SK-N-SH (cell line): ENCODE results near the gene ADK. TPM values are rescaled to one million over a fixed set of nuclear protein-coding genes. Genes with fewer than 3 reads are reported as not detected.

Experiments used
- CTCF ChIA-PET: fragments of 300-600, 350-600 bp; formaldehyde crosslinking; extraction: SDS; loops from one replicate; lab custom pipeline; 2021; lab: Yijun Ruan, JAX
- POLR2A ChIA-PET: fragments of 350-600 bp; sonication (Branson Sonifier 250); formaldehyde crosslinking; extraction: SDS; loops from one replicate; lab custom pipeline; 2020; ENCODE audit warnings: antibody characterized with exemption, inconsistent platforms; lab: Yijun Ruan, JAX
- DNase-seq: peaks from one replicate; pipeline ENCODE4 v3.0.0; 2012
- H2AFZ ChIP-seq: fragments of 200-600 bp; sonication (generic); 2 replicates; pipeline ENCODE4 v1.8.1; 2016; ENCODE audit warnings: antibody characterized with exemption, mild to moderate bottlenecking, low read depth
- H3F3A ChIP-seq: fragments of 200-600 bp; sonication (generic); replicated peaks from 2 replicates; pipeline ENCODE3; 2016; ENCODE audit warnings: antibody characterized with exemption, mild to moderate bottlenecking; ENCODE audit not compliant: insufficient read depth
- H3K27ac ChIP-seq, 2 experiments: fragments of 200-500 bp in 1 of 2; fragments of 200-600 bp in 1 of 2; sonication (Bioruptor generic) in 1 of 2; sonication (generic), shearing (Covaris generic) in 1 of 2; 2 replicates each; pipeline versions ENCODE4 v1.5.1 to v1.6.1; 2014 to 2016; ENCODE audit warnings: low read depth in 2 of 2, inconsistent platforms in 1 of 2, low read length in 1 of 2, mild to moderate bottlenecking in 1 of 2, mixed read lengths in 1 of 2
- H3K27me3 ChIP-seq: fragments of 200-600 bp; sonication (generic), shearing (Covaris generic); 2 replicates; pipeline ENCODE4 v1.6.1; 2016; ENCODE audit warnings: mixed run types; ENCODE audit not compliant: insufficient read depth
- H3K36me3 ChIP-seq, 2 experiments: fragments of 200-500 bp in 1 of 2; fragments of 200-600 bp in 1 of 2; sonication (Bioruptor generic) in 1 of 2; sonication (generic) in 1 of 2; replicated peaks in 1 of 2; 2 replicates each; pipeline versions ENCODE3 to v1.5.1; 2014 to 2016; ENCODE audit warnings: low read length in 1 of 2, mild to moderate bottlenecking in 1 of 2; ENCODE audit not compliant: insufficient read depth in 2 of 2, control insufficient read depth in 1 of 2
- H3K4me1 ChIP-seq, 2 experiments: fragments of 200-500 bp in 1 of 2; fragments of 200-600 bp in 1 of 2; sonication (Bioruptor generic) in 1 of 2; sonication (generic), shearing (Covaris generic) in 1 of 2; 2 replicates each; pipeline versions ENCODE4 v1.5.1 to v1.6.1; 2014 to 2016; ENCODE audit warnings: low read depth in 1 of 2, low read length in 1 of 2, mixed run types in 1 of 2; ENCODE audit not compliant: insufficient read depth in 2 of 2, control insufficient read depth in 1 of 2
- H3K4me2 ChIP-seq: fragments of 200-600 bp; sonication (generic), shearing (Covaris generic); 2 replicates; pipeline ENCODE4 v1.6.1; 2017; ENCODE audit warnings: mixed run types
- H3K4me3 ChIP-seq, 2 experiments: fragments of 200-500 bp in 1 of 2; fragments of 200-600 bp in 1 of 2; sonication (Bioruptor generic) in 1 of 2; sonication (generic), shearing (Covaris generic) in 1 of 2; 2 replicates each; pipeline versions ENCODE4 v1.5.1 to v1.8.1; 2014 to 2016; ENCODE audit warnings: low read depth in 2 of 2, inconsistent platforms in 1 of 2, low read length in 1 of 2, mild to moderate bottlenecking in 1 of 2, mixed read lengths in 1 of 2, moderate library complexity in 1 of 2
- H3K79me2 ChIP-seq: fragments of 200-600 bp; sonication (generic); 2 replicates; pipeline ENCODE4 v1.8.1; 2017; ENCODE audit warnings: mild to moderate bottlenecking; ENCODE audit not compliant: insufficient read depth
- H3K9ac ChIP-seq: fragments of 200-600 bp; sonication (generic); 2 replicates; pipeline ENCODE4 v1.6.1; 2017; ENCODE audit warnings: mixed run types
- H3K9me2 ChIP-seq: fragments of 200-600 bp; sonication (generic); 2 replicates; pipeline ENCODE4 v1.6.1; 2017; ENCODE audit warnings: mixed run types
- H3K9me3 ChIP-seq: fragments of 200-600 bp; sonication (generic); 2 replicates; pipeline ENCODE4 v1.6.1; 2017; ENCODE audit warnings: mixed run types, mild to moderate bottlenecking, moderate library complexity
- H4K20me1 ChIP-seq: fragments of 200-600 bp; sonication (generic); 2 replicates; pipeline ENCODE4 v1.6.1; 2017; ENCODE audit warnings: mild to moderate bottlenecking, mixed run types; ENCODE audit not compliant: insufficient read depth
- CHD2 ChIP-seq: fragments of 150-350 bp; IDR thresholded peaks from 2 replicates; pipeline ENCODE4 v1.6.1; 2018; ENCODE audit warnings: low read length; ENCODE audit not compliant: partially characterized antibody
- EZH2phosphoT487 ChIP-seq: fragments of 200-600 bp; sonication (generic); IDR thresholded peaks from 2 replicates; pipeline ENCODE4 v1.6.1; 2017; ENCODE audit warnings: low read depth, mixed run types, mild to moderate bottlenecking, antibody characterized with exemption, moderate library complexity, borderline replicate concordance
- FOSL2 ChIP-seq: IDR thresholded peaks from 2 replicates; pipeline ENCODE4 v1.4.0; 2012; ENCODE audit warnings: low read depth, mild to moderate bottlenecking, moderate library complexity, borderline replicate concordance
- JUND ChIP-seq: IDR thresholded peaks from 2 replicates; pipeline ENCODE4 v1.4.0; 2012
- NFIC ChIP-seq: IDR thresholded peaks from 2 replicates; pipeline ENCODE4 v1.4.0; 2012; ENCODE audit warnings: borderline replicate concordance
- NRF1 ChIP-seq: IDR thresholded peaks from 2 replicates; pipeline ENCODE4 v1.6.1; 2012; ENCODE audit warnings: low read depth, mild to moderate bottlenecking, low read length
- RCOR1 ChIP-seq: fragments of 150-350 bp; IDR thresholded peaks from 2 replicates; pipeline ENCODE4 v1.6.1; 2017; ENCODE audit warnings: antibody characterized with exemption, low read length
- RFX5 ChIP-seq: IDR thresholded peaks from 2 replicates; pipeline ENCODE4 v1.6.1; 2012; ENCODE audit warnings: mild to moderate bottlenecking, improper control_type of control experiment, low read length
- SIN3A ChIP-seq: IDR thresholded peaks from 2 replicates; pipeline ENCODE4 v1.6.1; 2012; ENCODE audit warnings: low read depth, mild to moderate bottlenecking, low read length, moderate library complexity, borderline replicate concordance
- TCF12 ChIP-seq: IDR thresholded peaks from 2 replicates; pipeline ENCODE4 v1.4.0; 2012
- USF1 ChIP-seq: IDR thresholded peaks from 2 replicates; pipeline ENCODE4 v1.4.0; 2012; ENCODE audit warnings: low read depth, borderline replicate concordance
- YY1 ChIP-seq: IDR thresholded peaks from 2 replicates; pipeline ENCODE4 v1.4.0; 2012; ENCODE audit warnings: low read depth, mild to moderate bottlenecking
- WGBS: methylation state at CpG from one replicate; pipeline ENCODE4 v1.1.6; 2017; ENCODE audit warnings: low lambda C conversion rate; 5-methylcytosine and 5-hydroxymethylcytosine counted together
- polyA plus RNA-seq, 3 experiments: library from polyadenylated mRNA; depleted of rRNA; stranded (reverse); fragments of >200 nt; gene quantifications; 2 replicates each; pipeline ENCODE4 v1.2.3, GENCODE V29; 2012
- TF ChIP-seq, protein P1 (sequence below): IDR thresholded peaks from 2 replicates; pipeline ENCODE4 v1.4.0; 2012; ENCODE audit warnings: low read depth
- TF ChIP-seq, protein P2 (sequence below): fragments of 150-350 bp; IDR thresholded peaks from 2 replicates; pipeline ENCODE4 v1.6.1; 2017; ENCODE audit warnings: antibody characterized with exemption, low read length, low read depth, borderline replicate concordance
- TF ChIP-seq, protein P3 (sequence below): IDR thresholded peaks from 2 replicates; pipeline ENCODE4; 2012

ADK gene
- polyA plus RNA-seq, 1 of the 3 experiments (the other 2 are of a cell fraction), result 25.1 TPM

DNA sequence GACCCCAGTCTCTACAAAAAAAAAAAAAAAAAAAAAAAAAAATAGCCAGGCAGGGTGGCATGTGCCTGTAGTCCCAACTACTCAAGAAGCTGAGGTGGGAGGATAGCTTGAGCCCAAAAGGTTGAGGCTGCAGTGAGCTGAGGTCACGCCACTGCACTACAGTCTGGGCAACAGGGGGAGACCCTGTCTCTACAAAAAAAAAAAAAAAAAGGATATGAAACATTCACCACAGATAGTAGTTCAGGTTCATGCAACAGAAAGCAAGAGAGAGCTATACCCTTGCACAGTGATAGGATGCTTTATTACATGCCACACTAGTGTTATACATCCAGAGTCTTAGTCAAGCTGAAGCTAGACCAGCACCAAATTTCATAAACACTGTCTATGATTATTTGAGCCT is 526.9 kb downstream of the ADK start:
- WGBS, result 92% methylated on average over 1 of the region's 1 CpG
- no peaks in the 10 kb centered on the region for H4K20me1 ChIP-seq
- TF ChIP-seq FOSL2, result no peak
- TF ChIP-seq RFX5, result no peak
- TF ChIP-seq RCOR1, result no peak
- no peak for TF ChIP-seq SIN3A
- TF ChIP-seq NFIC, result no peak
- no peak for TF ChIP-seq TCF12
- TF ChIP-seq YY1, result no peak
- TF ChIP-seq JUND, result no peak
- no peaks in the 10 kb centered on the region for H3K27me3 ChIP-seq
- no peak for DNase-seq
- H2AFZ ChIP-seq, result no peak overlapping the region
- peaks cover 5% of the 10 kb centered on the region for H3F3A ChIP-seq
- peaks cover 0 to 14% of the 10 kb centered on the region in 2 experiments for H3K36me3 ChIP-seq
- no peaks in the 10 kb centered on the region for H3K9me2 ChIP-seq
- no peak overlapping the region for H3K27ac ChIP-seq
- ChIA-PET POLR2A (no interaction called here), CTCF (interaction anchor here (0.6 to 1.7 kb wide), 3 partner anchors 61 to 434 kb away, joined by 3 to 4 read pairs (median 3); no protein-coding TSS in a partner anchor)
- no peaks in the 10 kb centered on the region for H3K9me3 ChIP-seq
- no peak overlapping the region for H3K9ac ChIP-seq
- no peaks in the 10 kb centered on the region for H3K79me2 ChIP-seq
- H3K4me2 ChIP-seq, result no peak overlapping the region
- H3K4me3 ChIP-seq, result no peak overlapping the region
- H3K4me1 ChIP-seq, result no peaks in the 10 kb centered on the region

GRCh38 chr10:74681917-74682627 is 531.1 kb downstream of the ADK start:
- H3K27me3 ChIP-seq, result no peaks in the 10 kb centered on the region
- no peaks in the 10 kb centered on the region for H3K9me3 ChIP-seq
- TF ChIP-seq CHD2 (no peak), NRF1 (no peak), EZH2phosphoT487 (no peak), SIN3A (no peak), USF1 (no peak)
- TF ChIP-seq, protein P1, sequence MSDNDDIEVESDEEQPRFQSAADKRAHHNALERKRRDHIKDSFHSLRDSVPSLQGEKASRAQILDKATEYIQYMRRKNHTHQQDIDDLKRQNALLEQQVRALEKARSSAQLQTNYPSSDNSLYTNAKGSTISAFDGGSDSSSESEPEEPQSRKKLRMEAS, result no peak
- TF ChIP-seq, protein P2, sequence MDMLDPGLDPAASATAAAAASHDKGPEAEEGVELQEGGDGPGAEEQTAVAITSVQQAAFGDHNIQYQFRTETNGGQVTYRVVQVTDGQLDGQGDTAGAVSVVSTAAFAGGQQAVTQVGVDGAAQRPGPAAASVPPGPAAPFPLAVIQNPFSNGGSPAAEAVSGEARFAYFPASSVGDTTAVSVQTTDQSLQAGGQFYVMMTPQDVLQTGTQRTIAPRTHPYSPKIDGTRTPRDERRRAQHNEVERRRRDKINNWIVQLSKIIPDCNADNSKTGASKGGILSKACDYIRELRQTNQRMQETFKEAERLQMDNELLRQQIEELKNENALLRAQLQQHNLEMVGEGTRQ, result no peak
- TF ChIP-seq, protein P3, sequence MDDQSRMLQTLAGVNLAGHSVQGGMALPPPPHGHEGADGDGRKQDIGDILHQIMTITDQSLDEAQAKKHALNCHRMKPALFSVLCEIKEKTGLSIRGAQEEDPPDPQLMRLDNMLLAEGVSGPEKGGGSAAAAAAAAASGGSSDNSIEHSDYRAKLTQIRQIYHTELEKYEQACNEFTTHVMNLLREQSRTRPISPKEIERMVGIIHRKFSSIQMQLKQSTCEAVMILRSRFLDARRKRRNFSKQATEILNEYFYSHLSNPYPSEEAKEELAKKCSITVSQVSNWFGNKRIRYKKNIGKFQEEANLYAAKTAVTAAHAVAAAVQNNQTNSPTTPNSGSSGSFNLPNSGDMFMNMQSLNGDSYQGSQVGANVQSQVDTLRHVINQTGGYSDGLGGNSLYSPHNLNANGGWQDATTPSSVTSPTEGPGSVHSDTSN, result no peak
- ChIA-PET CTCF (no interaction called here), POLR2A (no interaction called here)
- H3K79me2 ChIP-seq, result no peaks in the 10 kb centered on the region
- 94% methylated on average over 4 of the region's 4 CpGs for WGBS
- H4K20me1 ChIP-seq, result no peaks in the 10 kb centered on the region
- no peak overlapping the region for H3K4me2 ChIP-seq
- peaks cover 0 to 4% of the 10 kb centered on the region in 2 experiments for H3K36me3 ChIP-seq
- H3K27ac ChIP-seq, result no peak overlapping the region
- H3K9me2 ChIP-seq, result no peaks in the 10 kb centered on the region
- no peak for DNase-seq
- peaks cover 5% of the 10 kb centered on the region for H3F3A ChIP-seq
- no peak overlapping the region for H3K9ac ChIP-seq
- H3K4me1 ChIP-seq, result no peaks in the 10 kb centered on the region
- no peak overlapping the region for H3K4me3 ChIP-seq
- no peak overlapping the region for H2AFZ ChIP-seq
